ENCODE data around the gene ABCA5. TPM values are rescaled to one million over a fixed set of nuclear protein-coding genes. Genes with fewer than 3 reads are reported as not detected.
"Not testable (repeated sequence)": the region's sequence is repeated elsewhere in the genome, so short reads cannot be mapped to it uniquely, and the experiment has no call there.

The ABCA5 gene
- total RNA-seq, 2 donors from 2014 or later = 17.1 to 77.9 TPM

DNA sequence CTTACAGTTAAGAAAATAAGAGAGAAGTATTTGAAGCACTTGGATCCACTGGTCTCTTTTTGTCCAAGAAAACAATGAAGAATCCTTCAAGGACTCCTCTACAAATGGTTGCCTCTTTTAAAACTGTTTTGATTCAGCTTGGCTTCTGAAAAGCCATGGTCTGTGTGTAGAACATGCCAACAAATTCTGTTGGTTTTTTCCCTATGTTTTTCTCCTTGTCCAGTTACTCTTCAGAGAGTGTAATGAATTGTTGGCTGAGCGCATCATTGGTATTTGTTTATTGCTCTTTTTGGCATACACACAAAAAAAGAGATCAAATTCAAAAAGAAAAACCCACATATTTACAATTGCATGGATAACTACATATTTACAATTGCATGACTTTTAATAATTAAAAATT lies 98.4 kb downstream of the ABCA5 start, which contains the start of gene ABCA10:
ABCA10 (minus strand) TSS at position 249 of the 400 bp plus-strand sequence. CDS start 3,466 bp downstream, outside the sequence.
- H3K4me1 Mint-ChIP-seq = peaks cover 5% of the 10 kb centered on the region
- no peak within 1 kb of the TSS for H3K4me3 Mint-ChIP-seq
- H3K27ac Mint-ChIP-seq = no peak within 1 kb of the TSS
- H3K9me3 Mint-ChIP-seq = peaks cover 9% of the 10 kb centered on the region
- no peak for ATAC-seq (replicated peaks)
- no peaks in the 10 kb centered on the region for H3K27me3 Mint-ChIP-seq
- H3K36me3 Mint-ChIP-seq (ENCODE audit: low read depth) = no peaks in the 10 kb centered on the region

DNA sequence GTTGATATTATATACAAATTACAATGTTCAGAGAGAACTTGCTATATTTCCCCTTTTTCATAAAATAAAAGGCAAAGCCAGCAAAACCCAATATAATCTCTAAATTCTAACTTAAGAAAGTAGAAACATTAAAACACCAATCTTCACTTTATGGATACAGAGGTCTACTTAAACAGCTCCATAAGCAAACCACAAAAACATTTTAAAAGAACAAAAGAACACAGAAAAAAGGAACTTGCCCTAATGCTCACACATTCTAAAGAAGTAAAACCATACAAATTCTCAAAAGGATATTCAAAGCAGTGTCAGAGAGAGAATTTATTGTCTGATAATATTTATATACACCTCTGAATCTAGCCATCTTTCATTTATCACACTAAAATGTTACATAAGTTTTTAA lies 98.9 kb downstream of the ABCA5 start:
- Mint-ChIP-seq H3K9me3 (peaks cover 6% of the 10 kb centered on the region), H3K36me3 (ENCODE audit: low read depth) (no peaks in the 10 kb centered on the region), H3K27me3 (no peaks in the 10 kb centered on the region), H3K27ac (no peak overlapping the region), H3K4me1 (peaks cover 6% of the 10 kb centered on the region), H3K4me3 (no peak overlapping the region)
- ATAC-seq (replicated peaks) = no peak

DNA sequence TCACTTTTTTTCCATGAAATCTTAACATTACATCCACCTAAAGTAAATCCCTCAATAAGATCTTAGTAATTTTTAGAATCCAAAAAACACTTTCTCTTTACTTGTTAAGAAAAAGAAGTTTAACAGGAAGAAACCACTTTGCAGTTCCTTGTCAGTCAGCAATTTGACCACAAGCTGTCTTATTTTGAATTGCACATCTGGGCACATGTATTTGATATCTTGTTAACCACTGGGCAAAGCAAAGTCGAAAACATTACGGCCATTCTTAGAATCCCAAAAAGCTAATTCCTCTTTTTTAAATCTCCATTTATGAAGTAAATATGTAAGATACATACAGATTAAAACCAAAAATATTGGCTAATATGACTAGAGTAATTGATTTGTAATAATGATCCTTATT lies 99.4 kb downstream of the ABCA5 start:
- Mint-ChIP-seq H3K27me3 (no peaks in the 10 kb centered on the region), H3K27ac (no peak overlapping the region), H3K9me3 (peaks cover under 1% of the 10 kb centered on the region), H3K4me3 (no peak overlapping the region), H3K36me3 (ENCODE audit: low read depth) (no peaks in the 10 kb centered on the region), H3K4me1 (peaks cover 6% of the 10 kb centered on the region)
- ATAC-seq (replicated peaks) = no peak

DNA sequence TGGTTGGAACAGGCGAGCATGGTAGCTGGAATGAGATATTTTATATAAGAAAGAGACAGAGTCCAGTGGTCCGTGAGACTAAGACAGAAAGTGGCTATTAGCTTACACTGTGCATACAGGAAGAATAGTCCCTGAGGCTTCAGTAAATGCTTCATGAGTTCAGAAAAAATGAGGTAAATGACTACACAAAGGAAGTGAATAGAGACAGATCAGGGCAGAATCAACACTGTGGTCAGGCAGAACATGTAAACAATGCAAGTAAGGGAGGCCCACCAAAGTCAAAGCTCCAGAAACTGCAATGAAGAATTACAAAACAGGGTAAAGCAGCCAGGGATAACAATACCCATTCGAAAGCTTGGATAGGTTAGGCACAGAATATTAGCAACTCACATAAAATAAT lies 103.1 kb downstream of the ABCA5 start:
- no peak overlapping the region for H3K4me3 Mint-ChIP-seq
- no peak for ATAC-seq (replicated peaks)
- peaks cover 11% of the 10 kb centered on the region for H3K36me3 Mint-ChIP-seq (ENCODE audit: low read depth)
- peaks cover 6% of the 10 kb centered on the region for H3K4me1 Mint-ChIP-seq
- H3K9me3 Mint-ChIP-seq = no peaks in the 10 kb centered on the region
- no peak overlapping the region for H3K27ac Mint-ChIP-seq
- no peaks in the 10 kb centered on the region for H3K27me3 Mint-ChIP-seq

DNA sequence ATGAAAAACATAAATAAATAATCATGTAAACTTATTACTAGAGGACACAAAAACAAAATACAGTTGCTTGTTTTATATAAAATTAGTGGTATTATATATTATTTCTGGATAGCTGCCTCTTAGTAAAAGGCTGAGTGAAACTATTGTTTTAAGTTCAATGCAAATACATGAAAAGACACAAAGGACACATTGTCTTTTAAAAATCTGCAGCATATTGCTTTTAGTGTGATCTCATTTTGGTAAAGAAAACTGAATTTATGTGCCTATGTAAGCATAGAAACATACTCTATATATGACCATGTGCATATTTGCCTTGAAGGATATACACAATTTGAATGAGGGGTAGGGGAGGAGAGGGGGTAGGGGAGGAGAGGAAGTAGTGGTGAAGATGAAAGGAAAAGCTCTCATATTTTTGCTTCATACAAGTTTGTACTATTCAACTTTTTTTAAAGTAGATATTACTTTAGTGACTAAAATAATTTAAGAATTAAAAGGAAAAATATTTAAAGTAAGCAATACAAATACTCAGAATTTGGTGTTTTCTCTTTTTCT lies 104.2 kb downstream of the ABCA5 start:
- ATAC-seq (replicated peaks) = no peak

DNA sequence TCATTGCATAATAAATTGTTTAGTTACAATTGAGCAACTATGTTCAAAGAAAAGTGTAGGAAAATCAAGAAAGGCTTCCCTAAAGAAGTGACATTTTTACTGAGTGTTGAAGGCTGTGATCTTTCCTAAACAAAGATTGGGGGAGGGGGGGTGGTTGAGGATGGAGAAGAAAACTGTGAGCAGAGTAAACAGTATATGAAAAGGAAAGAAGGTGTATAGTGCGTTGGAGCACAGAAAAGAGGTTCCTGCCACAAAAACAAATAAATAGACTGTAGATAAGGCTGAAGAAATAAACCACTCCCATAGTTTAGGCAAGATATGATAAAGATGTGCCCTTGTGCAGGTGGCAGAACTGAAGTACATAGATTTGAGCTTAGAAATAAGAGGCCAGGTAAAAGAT lies 106.8 kb downstream of the ABCA5 start:
- Mint-ChIP-seq H3K27me3 (no peaks in the 10 kb centered on the region), H3K4me3 (no peak overlapping the region), H3K4me1 (peaks cover 6% of the 10 kb centered on the region), H3K27ac (no peak overlapping the region), H3K9me3 (no peaks in the 10 kb centered on the region), H3K36me3 (ENCODE audit: low read depth) (peaks cover 15% of the 10 kb centered on the region)
- ATAC-seq (replicated peaks) = no peak

More for the DNA sequence above, 104.2 kb downstream of the ABCA5 start:
- H3K9me3 Mint-ChIP-seq = no peaks in the 10 kb centered on the region
- no peaks in the 10 kb centered on the region for H3K27me3 Mint-ChIP-seq
- peaks cover 6% of the 10 kb centered on the region for H3K4me1 Mint-ChIP-seq
- H3K4me3 Mint-ChIP-seq = no peak overlapping the region
- H3K36me3 Mint-ChIP-seq (ENCODE audit: low read depth) = peaks cover 15% of the 10 kb centered on the region
- H3K27ac Mint-ChIP-seq = no peak overlapping the region

DNA sequence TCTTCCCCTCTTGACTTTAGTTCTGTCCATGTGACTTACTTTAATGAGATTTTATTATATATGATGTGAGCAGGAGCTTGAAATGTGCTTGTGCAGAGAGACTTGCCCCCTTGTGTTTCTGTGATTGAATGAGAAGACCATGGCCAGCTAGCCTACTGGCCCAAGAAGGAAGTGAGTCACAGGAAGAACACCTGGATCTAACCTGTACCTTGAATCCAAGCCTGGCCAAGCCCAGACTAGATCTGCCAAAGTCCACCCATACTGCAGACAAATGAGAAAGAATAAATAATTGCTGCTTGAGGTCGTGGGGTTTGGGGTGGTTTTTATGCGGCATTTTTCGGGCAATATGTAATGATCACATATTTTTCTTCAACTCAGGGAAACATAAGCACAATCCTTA lies 107.9 kb downstream of the ABCA5 start:
- Mint-ChIP-seq H3K36me3 (ENCODE audit: low read depth) (peaks cover 15% of the 10 kb centered on the region), H3K27ac (no peak overlapping the region)

DNA sequence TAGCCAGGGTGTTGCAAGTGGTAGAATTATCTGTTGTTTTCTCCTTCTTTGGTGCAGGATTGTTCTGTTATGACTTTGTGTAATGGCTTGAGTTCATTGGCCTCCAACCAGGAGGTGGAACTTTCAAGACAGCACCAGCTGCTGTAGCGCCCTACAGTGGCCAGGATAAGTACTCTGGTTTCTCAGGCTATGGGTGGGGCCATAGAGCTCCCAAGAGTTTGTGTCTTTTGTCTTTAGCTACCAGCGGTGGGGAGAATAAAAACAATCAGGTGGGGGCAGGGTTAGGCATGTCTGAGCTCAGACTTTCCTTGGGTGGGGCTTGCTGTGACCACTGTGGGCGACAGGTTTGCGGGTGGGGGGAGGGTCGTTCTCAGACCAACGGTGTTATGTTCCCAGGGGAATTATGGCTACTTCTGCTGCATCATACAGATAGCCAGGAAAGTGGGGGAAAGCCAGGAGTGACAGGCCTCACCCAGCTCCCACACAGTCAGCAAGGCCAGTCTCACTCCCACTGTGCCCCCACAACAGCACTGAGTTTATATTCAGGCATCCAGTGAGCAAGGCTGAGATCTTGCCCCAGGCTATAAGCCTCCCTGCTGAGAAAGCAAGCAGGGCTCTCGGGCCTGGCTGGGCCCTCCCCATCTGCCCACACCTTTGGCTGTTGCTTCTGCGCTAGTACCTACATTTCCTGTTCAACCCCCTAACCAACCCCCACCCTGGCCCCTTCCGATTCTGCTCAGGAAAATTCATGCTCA lies 113.7 kb downstream of the ABCA5 start:
- no peaks in the 10 kb centered on the region for H3K36me3 Mint-ChIP-seq (ENCODE audit: low read depth)
- H3K27me3 Mint-ChIP-seq = no peaks in the 10 kb centered on the region
- no peak overlapping the region for H3K27ac Mint-ChIP-seq
- no peaks in the 10 kb centered on the region for H3K4me1 Mint-ChIP-seq
- H3K9me3 Mint-ChIP-seq = no peaks in the 10 kb centered on the region
- no peak overlapping the region for H3K4me3 Mint-ChIP-seq
- no peak for ATAC-seq (replicated peaks)

More for the DNA sequence above, 107.9 kb downstream of the ABCA5 start:
- no peak for ATAC-seq (replicated peaks)
- H3K27me3 Mint-ChIP-seq = no peaks in the 10 kb centered on the region
- no peaks in the 10 kb centered on the region for H3K9me3 Mint-ChIP-seq
- no peak overlapping the region for H3K4me3 Mint-ChIP-seq
- H3K4me1 Mint-ChIP-seq = peaks cover 5% of the 10 kb centered on the region

DNA sequence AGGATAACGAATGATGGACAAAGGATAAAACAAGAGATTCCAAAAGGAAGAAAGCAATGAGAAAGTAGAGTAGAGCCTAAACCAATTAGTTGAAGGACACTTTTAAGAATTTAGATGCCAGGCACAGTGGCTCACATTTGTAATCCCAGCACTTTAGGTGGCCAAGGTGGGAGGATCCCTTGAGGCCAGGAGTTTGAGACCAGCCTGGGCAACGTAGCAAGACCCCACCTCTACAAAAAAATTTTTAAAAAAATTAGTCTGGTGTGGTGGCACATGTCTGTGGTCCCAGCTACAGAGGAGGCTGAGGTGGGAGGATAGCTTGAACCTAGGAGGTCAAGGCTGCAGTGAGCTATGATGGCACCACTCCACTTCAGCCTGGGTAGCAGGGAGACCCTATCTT lies 118.3 kb downstream of the ABCA5 start:
- Mint-ChIP-seq H3K36me3 (ENCODE audit: low read depth) (no peaks in the 10 kb centered on the region), H3K27me3 (no peaks in the 10 kb centered on the region), H3K4me1 (no peaks in the 10 kb centered on the region), H3K9me3 (no peaks in the 10 kb centered on the region), H3K27ac (no peak overlapping the region), H3K4me3 (no peak overlapping the region)
- ATAC-seq (replicated peaks) = no peak

DNA sequence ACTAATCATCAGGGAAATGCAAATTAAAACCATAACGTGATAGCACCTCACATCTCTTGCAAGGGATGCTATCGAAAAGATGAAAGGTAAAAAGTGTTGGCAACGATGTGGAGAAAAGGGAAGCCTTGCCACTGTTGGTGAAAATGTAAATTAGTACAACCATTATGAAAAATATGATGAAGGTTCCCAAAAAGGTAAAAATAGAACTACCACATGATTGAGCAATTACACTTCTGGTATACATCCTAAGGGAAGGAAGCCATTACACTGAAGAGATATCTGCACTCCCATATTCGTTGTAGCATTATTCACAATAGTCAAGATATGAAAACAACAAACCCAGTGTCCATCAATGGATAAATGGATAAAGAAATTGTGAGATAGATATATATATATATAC lies 119.8 kb downstream of the ABCA5 start:
- no peak for ATAC-seq (replicated peaks)
- no peaks in the 10 kb centered on the region for H3K27me3 Mint-ChIP-seq
- H3K4me1 Mint-ChIP-seq = no peaks in the 10 kb centered on the region
- no peaks in the 10 kb centered on the region for H3K36me3 Mint-ChIP-seq (ENCODE audit: low read depth)
- no peaks in the 10 kb centered on the region for H3K9me3 Mint-ChIP-seq
- no peak overlapping the region for H3K27ac Mint-ChIP-seq
- H3K4me3 Mint-ChIP-seq = no peak overlapping the region

DNA sequence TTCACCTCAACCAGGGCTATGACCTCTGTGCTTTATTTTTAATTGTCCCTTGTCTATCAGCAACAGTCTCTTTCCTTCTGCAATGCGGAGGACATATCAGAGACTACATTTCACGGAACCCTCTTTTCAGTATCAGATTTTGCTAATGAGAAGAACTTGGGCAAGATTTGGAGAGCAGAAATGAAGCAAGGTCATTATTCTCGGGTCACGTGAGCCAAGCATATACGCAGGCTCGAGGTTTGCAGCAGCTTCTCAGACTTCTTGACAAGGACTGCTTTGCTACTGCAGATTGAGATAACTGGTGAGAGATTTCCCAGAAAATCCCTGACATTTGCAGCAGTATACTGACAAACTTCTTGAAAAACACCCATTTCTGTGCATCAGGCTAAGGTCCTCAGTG lies 128.7 kb downstream of the ABCA5 start:
- Mint-ChIP-seq H3K4me3 (no peak overlapping the region), H3K27ac (no peak overlapping the region), H3K36me3 (ENCODE audit: low read depth) (no peaks in the 10 kb centered on the region), H3K4me1 (no peaks in the 10 kb centered on the region), H3K27me3 (no peaks in the 10 kb centered on the region), H3K9me3 (no peaks in the 10 kb centered on the region)
- no peak for ATAC-seq (replicated peaks)

DNA sequence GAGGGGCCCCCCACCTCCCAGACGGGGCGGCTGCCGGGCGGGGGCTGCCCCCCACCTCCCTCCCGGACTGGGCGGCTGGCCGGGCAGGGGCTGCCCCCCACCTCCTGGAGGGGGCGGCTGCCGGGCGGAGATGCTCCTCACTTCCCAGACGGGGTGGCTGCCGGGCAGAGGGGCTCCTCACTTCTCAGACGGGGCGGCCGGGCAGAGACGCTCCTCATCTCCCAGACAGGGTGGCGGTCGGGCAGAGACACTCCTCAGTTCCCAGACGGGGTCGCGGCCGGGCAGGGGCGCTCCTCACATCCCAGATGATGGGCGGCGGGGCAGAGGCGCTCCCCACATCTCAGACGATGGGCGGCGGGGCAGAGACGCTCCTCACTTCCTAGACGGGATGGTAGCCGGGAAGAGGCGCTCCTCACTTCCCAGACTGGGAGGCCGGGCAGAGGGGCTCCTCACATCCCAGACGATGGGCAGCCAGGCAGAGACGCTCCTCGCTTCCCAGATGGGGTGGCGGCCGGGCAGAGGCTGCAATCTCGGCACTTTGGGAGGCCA lies 130.8 kb downstream of the ABCA5 start:
- not testable (repeated sequence) for H3K27ac Mint-ChIP-seq; H3K4me3 Mint-ChIP-seq; H3K27me3 Mint-ChIP-seq; H3K4me1 Mint-ChIP-seq; H3K9me3 Mint-ChIP-seq; H3K36me3 Mint-ChIP-seq (ENCODE audit: low read depth); ATAC-seq (replicated peaks)

Data from activated T-helper 17 cell treated with anti-CD3 and anti-CD28 coated beads, Interleukin-2, amount 50 U/mL, for 72 hours (primary cell).